H9 (cell line): ENCODE data around the gene BEND4. TPM values are rescaled to one million over a fixed set of nuclear protein-coding genes. Genes with fewer than 3 reads are reported as not detected.

Experiments used
- DNase-seq: peaks from one replicate; pipeline ENCODE4 v3.0.0-alpha.2; 2017
- H2AFZ ChIP-seq: one replicate; pipeline ENCODE4 v1.6.1; 2013; ENCODE audit warnings: mild to moderate bottlenecking, low read length, control low read depth, moderate library complexity
- H2AK5ac ChIP-seq: 2 replicates; pipeline ENCODE4 v1.6.1; 2013; ENCODE audit warnings: low read length, control low read depth, mixed read lengths; ENCODE audit not compliant: insufficient read length
- H2BK120ac ChIP-seq: one replicate; pipeline ENCODE4 v1.6.1; 2013; ENCODE audit warnings: low read depth, mild to moderate bottlenecking, low read length, control low read depth, inconsistent platforms; ENCODE audit not compliant: poor library complexity, severe bottlenecking
- H2BK12ac ChIP-seq: 2 replicates; pipeline ENCODE4 v1.6.1; 2013; ENCODE audit warnings: low read length, control low read depth, mixed read lengths, low read depth; ENCODE audit not compliant: insufficient read length
- H2BK15ac ChIP-seq: 2 replicates; pipeline ENCODE4 v1.6.1; 2013; ENCODE audit warnings: low read depth, low read length, control low read depth
- H2BK20ac ChIP-seq: one replicate; pipeline ENCODE4 v1.6.1; 2013; ENCODE audit warnings: low read depth, mild to moderate bottlenecking, low read length, control low read depth, inconsistent platforms; ENCODE audit not compliant: poor library complexity, severe bottlenecking
- H2BK5ac ChIP-seq: 2 replicates; pipeline ENCODE4 v1.6.1; 2013; ENCODE audit warnings: low read length, control low read depth, mixed read lengths; ENCODE audit not compliant: insufficient read length
- H3K14ac ChIP-seq: 2 replicates; pipeline ENCODE4 v1.6.1; 2013; ENCODE audit warnings: low read length, control low read depth; ENCODE audit not compliant: insufficient read depth
- H3K18ac ChIP-seq: 2 replicates; pipeline ENCODE4 v1.6.1; 2013; ENCODE audit warnings: low read depth, mild to moderate bottlenecking, mixed read lengths, low read length, control low read depth; ENCODE audit not compliant: insufficient read length
- H3K23ac ChIP-seq: 2 replicates; pipeline ENCODE4 v1.6.1; 2013; ENCODE audit warnings: low read length, control low read depth, mixed read lengths, low read depth; ENCODE audit not compliant: insufficient read length
- H3K23me2 ChIP-seq: 2 replicates; pipeline ENCODE4 v1.6.1; 2013; ENCODE audit warnings: low read depth, mild to moderate bottlenecking, mixed read lengths, low read length, control low read depth; ENCODE audit not compliant: insufficient read length, poor library complexity, severe bottlenecking
- H3K27ac ChIP-seq: 2 replicates; pipeline ENCODE4 v1.5.1; 2013; ENCODE audit warnings: low read length, control low read depth, mixed read lengths, low read depth; ENCODE audit not compliant: insufficient read length
- H3K27me3 ChIP-seq: 2 replicates; pipeline ENCODE4 v1.6.1; 2013; ENCODE audit warnings: low read length, control low read depth, inconsistent platforms; ENCODE audit not compliant: insufficient read depth
- H3K4ac ChIP-seq: 2 replicates; pipeline ENCODE4 v1.6.1; 2013; ENCODE audit warnings: low read depth, mild to moderate bottlenecking, control low read depth, inconsistent platforms, low read length, moderate library complexity
- H3K4me1 ChIP-seq: 2 replicates; pipeline ENCODE4 v1.6.1; 2013; ENCODE audit warnings: low read length, control low read depth, inconsistent platforms; ENCODE audit not compliant: insufficient read depth
- H3K4me2 ChIP-seq: 2 replicates; pipeline ENCODE4 v1.6.1; 2013; ENCODE audit warnings: low read length, control low read depth, mixed read lengths; ENCODE audit not compliant: insufficient read length, insufficient read depth
- H3K56ac ChIP-seq: 2 replicates; pipeline ENCODE4 v1.6.1; 2013; ENCODE audit warnings: low read depth, mild to moderate bottlenecking, mixed read lengths, low read length, control low read depth; ENCODE audit not compliant: insufficient read length
- H3K79me1 ChIP-seq: 2 replicates; pipeline ENCODE4 v1.6.1; 2013; ENCODE audit warnings: low read depth, mild to moderate bottlenecking, moderate library complexity, low read length, control low read depth, inconsistent platforms; ENCODE audit not compliant: insufficient read depth, poor library complexity, severe bottlenecking
- H3K79me2 ChIP-seq: 2 replicates; pipeline ENCODE4 v1.6.1; 2013; ENCODE audit warnings: low read length, control low read depth, inconsistent platforms; ENCODE audit not compliant: insufficient read depth
- H3K9ac ChIP-seq: 2 replicates; pipeline ENCODE4 v1.6.1; 2013; ENCODE audit warnings: low read length, control low read depth, mixed read lengths; ENCODE audit not compliant: insufficient read length; ENCODE audit errors: extremely low read depth
- H3K9me3 ChIP-seq: one replicate; pipeline ENCODE4 v1.6.1; 2013; ENCODE audit warnings: low read depth, low read length, inconsistent platforms; ENCODE audit not compliant: control insufficient read depth
- H3T11ph ChIP-seq: one replicate; pipeline ENCODE4 v1.6.1; 2013; ENCODE audit warnings: mild to moderate bottlenecking, low read length, control low read depth, inconsistent platforms
- H4K20me1 ChIP-seq: one replicate; pipeline ENCODE4 v1.6.1; 2013; ENCODE audit not compliant: control insufficient read depth, insufficient read length, insufficient read depth
- H4K5ac ChIP-seq: 2 replicates; pipeline ENCODE4 v1.6.1; 2013; ENCODE audit warnings: low read depth, mild to moderate bottlenecking, mixed read lengths, low read length, control low read depth; ENCODE audit not compliant: insufficient read length
- H4K8ac ChIP-seq: replicated peaks from 2 replicates; pipeline ENCODE4 v1.6.1; 2013; ENCODE audit warnings: low read length, control low read depth, mixed read lengths, low read depth; ENCODE audit not compliant: insufficient read length
- H4K91ac ChIP-seq: 2 replicates; pipeline ENCODE4 v1.6.1; 2013; ENCODE audit warnings: low read depth, mild to moderate bottlenecking, moderate library complexity, mixed read lengths, low read length, control low read depth; ENCODE audit not compliant: insufficient read length
- H3K27ac Mint-ChIP-seq, 3 experiments: 2 replicates in 2 of 3; 3 replicates in 1 of 3; pipeline ENCODE4 v1.8.0; 2020 to 2021; ENCODE audit warnings: mixed read lengths in 3 of 3, mild to moderate bottlenecking in 1 of 3, moderate library complexity in 1 of 3
- H3K27me3 Mint-ChIP-seq: 2 replicates; pipeline ENCODE4 v1.8.0; 2021; ENCODE audit warnings: low read depth, mild to moderate bottlenecking, moderate library complexity, mixed read lengths
- H3K36me3 Mint-ChIP-seq, 3 experiments: 2 replicates in 2 of 3; 3 replicates in 1 of 3; pipeline ENCODE4 v1.8.0; 2020 to 2021; ENCODE audit warnings: low read depth in 3 of 3, mixed read lengths in 3 of 3; ENCODE audit not compliant: insufficient read depth in 1 of 3
- H3K4me1 Mint-ChIP-seq, 2 experiments: 2 replicates each; pipeline ENCODE4 v1.8.0; 2020; ENCODE audit warnings: mixed read lengths in 2 of 2
- H3K4me3 Mint-ChIP-seq, 2 experiments: 2 replicates in 1 of 2; 3 replicates in 1 of 2; pipeline ENCODE4 v1.8.0; 2020 to 2021; ENCODE audit warnings: mild to moderate bottlenecking in 2 of 2, mixed read lengths in 2 of 2, moderate library complexity in 1 of 2
- H3K9me3 Mint-ChIP-seq, 2 experiments: 2 replicates in 1 of 2; 3 replicates in 1 of 2; pipeline ENCODE4 v1.8.0; 2020; ENCODE audit warnings: mild to moderate bottlenecking in 2 of 2, mixed read lengths in 2 of 2, moderate library complexity in 1 of 2
- WGBS: extraction: QIAGEN DNeasy Blood & Tissue Kit; methylation state at CpG from one replicate; pipeline ENCODE4 v1.1.7; 2013; ENCODE audit warnings: missing lambda C conversion rate, low lambda C conversion rate, mixed read lengths; ENCODE audit not compliant: insufficient read length; ENCODE audit errors: extremely low coverage; 5-methylcytosine and 5-hydroxymethylcytosine counted together
- total RNA-seq: library from RNA; stranded (reverse); gene quantifications from 2 replicates; pipeline ENCODE4 v1.2.1, GENCODE V29; 2021
- TF ChIP-seq, protein P1 (sequence below): fragments of 200-600 bp; sonication (generic); conservative IDR thresholded peaks from 3 replicates; pipeline ENCODE4 v1.8.0; 2021; ENCODE audit warnings: antibody characterized with exemption, mild to moderate bottlenecking

BEND4 gene
- total RNA-seq, 1 experiment from 2014 or later: 25.1 TPM

DNA sequence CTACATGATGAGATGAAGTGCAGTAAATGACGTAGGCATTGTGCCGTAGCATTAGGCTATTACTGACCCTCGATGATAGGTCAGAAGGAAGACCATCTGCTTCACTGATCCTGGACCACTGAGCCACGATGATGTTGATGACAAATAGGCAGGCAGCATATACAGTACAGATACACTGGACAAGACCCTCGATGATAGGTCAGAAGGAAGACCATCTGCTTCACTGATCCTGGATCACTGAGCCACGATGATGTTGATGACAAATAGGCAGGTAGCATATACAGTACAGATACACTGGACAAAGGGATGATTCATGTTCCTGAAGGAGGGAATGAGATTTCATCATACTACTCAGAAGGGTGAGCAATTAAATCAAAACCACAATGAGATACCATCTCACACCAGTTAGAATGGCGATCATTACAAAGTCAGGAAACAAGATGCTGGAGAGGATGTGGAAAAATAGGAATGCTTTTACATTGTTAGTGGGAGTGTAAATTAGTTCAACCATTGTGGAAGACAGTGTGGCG, 50.9 kb downstream of the BEND4 start:
- H3K4me3 Mint-ChIP-seq: no peak overlapping the region
- H3K18ac ChIP-seq: no peak overlapping the region
- no peak for DNase-seq

More for the DNA sequence above, 50.9 kb downstream of the BEND4 start:
- Histone ChIP-seq H3K79me2 (no peaks in the 10 kb centered on the region), H3K23me2 (no peaks in the 10 kb centered on the region), H2BK5ac (no peak overlapping the region), H2AFZ (no peak overlapping the region), H2BK15ac (no peak overlapping the region), H3K27ac (no peak overlapping the region), H2AK5ac (no peak overlapping the region), H3K27me3 (no peaks in the 10 kb centered on the region), H3K9ac (no peak overlapping the region), H3K4ac (no peak overlapping the region), H2BK20ac (no peak overlapping the region), H3K4me2 (no peak overlapping the region), H2BK120ac (no peak overlapping the region), H4K20me1 (no peaks in the 10 kb centered on the region), H3K9me3 (no peaks in the 10 kb centered on the region), H3T11ph (no peak overlapping the region), H4K5ac (no peak overlapping the region), H3K23ac (no peak overlapping the region), H3K14ac (no peak overlapping the region), H3K56ac (no peak overlapping the region), H4K91ac (no peak overlapping the region), H3K4me1 (no peaks in the 10 kb centered on the region), H3K79me1 (no peaks in the 10 kb centered on the region), H2BK12ac (no peak overlapping the region), H4K8ac (peak overlapping the region; percentile 39)
- Mint-ChIP-seq H3K9me3 (peaks cover 0 to 2% of the 10 kb centered on the region in 2 experiments; a peak in 3 of 5 replicates), H3K27ac (peak overlapping the region in 1 of 3 experiments; percentile 57; a peak in 1 of 7 replicates), H3K4me1 (no peaks in the 10 kb centered on the region), H3K36me3 (no peaks in the 10 kb centered on the region), H3K27me3 (no peaks in the 10 kb centered on the region; the same call in 1 of the 2 replicates)
- WGBS: no CpG with 5 or more reads among the region's 8 CpGs
- TF ChIP-seq, protein P1, sequence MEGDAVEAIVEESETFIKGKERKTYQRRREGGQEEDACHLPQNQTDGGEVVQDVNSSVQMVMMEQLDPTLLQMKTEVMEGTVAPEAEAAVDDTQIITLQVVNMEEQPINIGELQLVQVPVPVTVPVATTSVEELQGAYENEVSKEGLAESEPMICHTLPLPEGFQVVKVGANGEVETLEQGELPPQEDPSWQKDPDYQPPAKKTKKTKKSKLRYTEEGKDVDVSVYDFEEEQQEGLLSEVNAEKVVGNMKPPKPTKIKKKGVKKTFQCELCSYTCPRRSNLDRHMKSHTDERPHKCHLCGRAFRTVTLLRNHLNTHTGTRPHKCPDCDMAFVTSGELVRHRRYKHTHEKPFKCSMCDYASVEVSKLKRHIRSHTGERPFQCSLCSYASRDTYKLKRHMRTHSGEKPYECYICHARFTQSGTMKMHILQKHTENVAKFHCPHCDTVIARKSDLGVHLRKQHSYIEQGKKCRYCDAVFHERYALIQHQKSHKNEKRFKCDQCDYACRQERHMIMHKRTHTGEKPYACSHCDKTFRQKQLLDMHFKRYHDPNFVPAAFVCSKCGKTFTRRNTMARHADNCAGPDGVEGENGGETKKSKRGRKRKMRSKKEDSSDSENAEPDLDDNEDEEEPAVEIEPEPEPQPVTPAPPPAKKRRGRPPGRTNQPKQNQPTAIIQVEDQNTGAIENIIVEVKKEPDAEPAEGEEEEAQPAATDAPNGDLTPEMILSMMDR: no peak
